HCT116 (cell line): ENCODE results near the gene LGI1. TPM values are rescaled to one million over a fixed set of nuclear protein-coding genes. Genes with fewer than 3 reads are reported as not detected.

Experiments
- ATAC-seq: fragments of 200-7000 bp; cut with Tn5 transposase; 2 replicates; pipeline ENCODE4 v1.9.1; 2020; ENCODE audit warnings: mild to moderate bottlenecking, moderate library complexity
- BruUV-seq: library from RNA; stranded (reverse); fragments of 400-500 nt; replicated peaks from 2 replicates; lab custom pipeline; 2021; lab: Mats Ljungman, UMichigan
- CTCF ChIA-PET: fragments of 300-600 bp; sonication (Branson Sonifier 250); formaldehyde crosslinking; loops from one replicate; lab custom pipeline; 2021; ENCODE audit warnings: antibody characterized with exemption; lab: Charles Lee
- POLR2A ChIA-PET: fragments of 300-600, 350-600 bp; sonication (Branson Sonifier 250); formaldehyde crosslinking; loops from one replicate; lab custom pipeline; 2021; ENCODE audit warnings: antibody characterized with exemption; lab: Charles Lee
- RAD21 ChIA-PET, 2 experiments: fragments of 300-600 bp; sonication (Branson Sonifier 250); formaldehyde crosslinking; loops; one replicate each; lab custom pipeline; 2023; ENCODE audit warnings: low total read pairs in 2 of 2; ENCODE audit not compliant: uncharacterized antibody in 2 of 2, unreplicated experiment in 2 of 2, low non-redundant PET in 1 of 2; lab: Charles Lee
- DNase-seq: peaks from one replicate; pipeline ENCODE4 v3.0.0-alpha.2; 2010; ENCODE audit warnings: low read depth, low spot score
- H2AFZ ChIP-seq: fragments of 200-600 bp; shearing (Covaris generic), sonication (generic); 2 replicates; pipeline ENCODE4 v1.6.1; 2017; ENCODE audit warnings: low read depth, mixed run types, mixed read lengths, antibody characterized with exemption, low read length; ENCODE audit not compliant: poor library complexity, severe bottlenecking
- H3K27ac ChIP-seq: 2 replicates; pipeline ENCODE4 v1.5.1; 2012; ENCODE audit warnings: low read depth, low read length
- H3K27me3 ChIP-seq: fragments of 200-600 bp; sonication (generic); 2 replicates; pipeline ENCODE4 v1.6.1; 2016; ENCODE audit warnings: mixed run types, low read length, mixed read lengths; ENCODE audit not compliant: insufficient read depth
- H3K36me3 ChIP-seq, 2 experiments: fragments of 200-500 bp in 1 of 2; fragments of 200-600 bp in 1 of 2; sonication (Bioruptor generic) in 1 of 2; sonication (generic) in 1 of 2; 2 replicates each; pipeline versions ENCODE4 v1.5.1 to v1.6.1; 2014 to 2016; ENCODE audit warnings: low read length in 2 of 2, inconsistent platforms in 1 of 2, mixed read lengths in 1 of 2, mixed run types in 1 of 2; ENCODE audit not compliant: insufficient read depth in 2 of 2, control insufficient read depth in 1 of 2
- H3K4me1 ChIP-seq, 2 experiments: fragments of 200-600 bp in 1 of 2; sonication (generic) in 1 of 2; 2 replicates each; pipeline versions ENCODE4 v1.5.1 to v1.6.1; 2012 to 2017; ENCODE audit warnings: low read length in 2 of 2, inconsistent platforms in 1 of 2, mild to moderate bottlenecking in 1 of 2, mixed read lengths in 1 of 2, mixed run types in 1 of 2, moderate library complexity in 1 of 2; ENCODE audit not compliant: insufficient read depth in 2 of 2, control insufficient read depth in 1 of 2
- H3K4me2 ChIP-seq: fragments of 200-600 bp; sonication (generic); 2 replicates; pipeline ENCODE4 v1.6.1; 2017; ENCODE audit warnings: mixed run types, low read length, mixed read lengths
- H3K4me3 ChIP-seq, 2 experiments: fragments of 200-600 bp in 1 of 2; sonication (generic) in 1 of 2; replicated peaks in 1 of 2; 2 replicates each; pipeline ENCODE4 v1.5.1; 2011 to 2016; ENCODE audit warnings: low read length in 2 of 2, control low read depth in 1 of 2, low read depth in 1 of 2, mild to moderate bottlenecking in 1 of 2, mixed read lengths in 1 of 2, mixed run types in 1 of 2
- H3K79me2 ChIP-seq: fragments of 200-600 bp; sonication (generic); 2 replicates; pipeline ENCODE4 v1.6.1; 2017; ENCODE audit warnings: mild to moderate bottlenecking, mixed run types, low read length, moderate library complexity, mixed read lengths; ENCODE audit not compliant: insufficient read depth
- H3K9ac ChIP-seq: fragments of 200-600 bp; sonication (generic); 2 replicates; pipeline ENCODE4 v1.6.1; 2016; ENCODE audit warnings: low read length, mixed read lengths
- H3K9me2 ChIP-seq: fragments of 200-600 bp; sonication (generic), shearing (Covaris generic); 2 replicates; pipeline ENCODE4 v1.6.1; 2017; ENCODE audit warnings: mixed run types, mild to moderate bottlenecking, moderate library complexity; ENCODE audit not compliant: insufficient read depth
- H3K9me3 ChIP-seq, 2 experiments: fragments of 200-500 bp in 1 of 2; fragments of 200-600 bp in 1 of 2; sonication (Bioruptor generic) in 1 of 2; sonication (generic) in 1 of 2; 2 replicates each; pipeline ENCODE4 v1.6.1; 2014 to 2017; ENCODE audit warnings: low read length in 2 of 2, mixed read lengths in 2 of 2, inconsistent platforms in 1 of 2, low read depth in 1 of 2, mild to moderate bottlenecking in 1 of 2, mixed run types in 1 of 2, moderate library complexity in 1 of 2; ENCODE audit not compliant: control insufficient read depth in 1 of 2, insufficient read depth in 1 of 2
- H4K20me1 ChIP-seq: fragments of 200-600 bp; sonication (generic), shearing (Covaris generic); 2 replicates; pipeline ENCODE4 v1.6.1; 2017; ENCODE audit warnings: mixed run types, mild to moderate bottlenecking, moderate library complexity; ENCODE audit not compliant: insufficient read depth
- CEBPB ChIP-seq: IDR thresholded peaks from 2 replicates; pipeline ENCODE4 v1.6.1; 2012; ENCODE audit warnings: low read depth
- ELF1 ChIP-seq: IDR thresholded peaks from 2 replicates; pipeline ENCODE4 v1.6.1; 2012; ENCODE audit warnings: low read depth, borderline replicate concordance
- EZH2 ChIP-seq: fragments of 200-600 bp; sonication (generic); IDR thresholded peaks from 2 replicates; pipeline ENCODE4 v1.6.1; 2017; ENCODE audit warnings: antibody characterized with exemption, mixed run types
- SIN3A ChIP-seq: IDR thresholded peaks from 2 replicates; pipeline ENCODE4 v1.6.1; 2012; ENCODE audit warnings: low read depth
- SRF ChIP-seq: IDR thresholded peaks from 2 replicates; pipeline ENCODE4 v1.6.1; 2012; ENCODE audit warnings: low read depth
- ZFX ChIP-seq: fragments of 450-650 bp; IDR thresholded peaks from 2 replicates; pipeline ENCODE4 v1.6.1; 2017
- intact Hi-C: fragments of 100-400 bp; cut with micrococcal nuclease; formaldehyde crosslinking; loops from 2 replicates; pipeline ENCODE4 v1.10.0; 2022
- total RNA-seq: library from RNA; stranded (reverse); gene quantifications from one replicate; pipeline ENCODE4 v1.2.1, GENCODE V29; 2021; ENCODE audit not compliant: unreplicated experiment

Gene LGI1
- total RNA-seq, 1 experiment from 2014 or later, result not detected

GRCh38 chr10:93719901-93720300 is 37.8 kb upstream of the LGI1 start:
- TF ChIP-seq SIN3A (no peak), EZH2 (no peak), ZFX (no peak), ELF1 (no peak), CEBPB (no peak)
- TF ChIP-seq, all 23 proteins: peak for 0
- POLR2A ChIA-PET, result no interaction called here
- H3K9ac ChIP-seq, result no peak overlapping the region
- H3K4me3 ChIP-seq, result no peak overlapping the region
- H3K27me3 ChIP-seq, result 0 out of 2 replicates have a peak, but pooled peaks cover 3% of the 10 kb centered on the region
- BruUV-seq, result no TSS peak
- no peak overlapping the region for H3K4me2 ChIP-seq
- no peak overlapping the region for H2AFZ ChIP-seq
- H4K20me1 ChIP-seq, result no peaks in the 10 kb centered on the region
- no peaks in the 10 kb centered on the region for H3K4me1 ChIP-seq
- H3K27ac ChIP-seq, result no peak overlapping the region
- no peaks in the 10 kb centered on the region for H3K9me3 ChIP-seq
- intact Hi-C loops, result no loop called here
- no peaks in the 10 kb centered on the region for H3K79me2 ChIP-seq
- ATAC-seq, result no peak
- 0 out of 2 replicates have a peak, but pooled peaks cover 5% of the 10 kb centered on the region for H3K9me2 ChIP-seq
- no peak for DNase-seq
- H3K36me3 ChIP-seq, result no peaks in the 10 kb centered on the region
- RAD21 ChIA-PET, result no interaction called here
- CTCF ChIA-PET, result no interaction called here

GRCh38 chr10:93722550-93722949 is 35.2 kb upstream of the LGI1 start:
- Histone ChIP-seq H3K4me1 (no peaks in the 10 kb centered on the region), H3K79me2 (no peaks in the 10 kb centered on the region), H4K20me1 (no peaks in the 10 kb centered on the region), H3K36me3 (no peaks in the 10 kb centered on the region)
- POLR2A ChIA-PET, result no interaction called here
- intact Hi-C loops, result no loop called here
- no peak for TF ChIP-seq SRF
- TF ChIP-seq, all 23 proteins: peak for 0
- DNase-seq (no peak), ATAC-seq (no peak)
- Histone ChIP-seq H3K27ac (no peak overlapping the region), H3K4me3 (no peak overlapping the region), H3K27me3 (peaks cover 21% of the 10 kb centered on the region), H3K4me2 (no peak overlapping the region), H3K9me2 (0 out of 2 replicates have a peak, but pooled peaks cover 5% of the 10 kb centered on the region), H3K9ac (no peak overlapping the region), H3K9me3 (no peaks in the 10 kb centered on the region), H2AFZ (no peak overlapping the region)
- no TSS peak for BruUV-seq
- ChIA-PET RAD21 (interaction anchor here in 1 of 2 experiments (0.6 kb wide), 1 partner anchor 20 kb away, joined by 3 read pairs; the partner anchor contains the start of gene FRA10AC1), CTCF (no interaction called here)
